ENCODE data around the gene MAML1.

MAML1 gene

DNA sequence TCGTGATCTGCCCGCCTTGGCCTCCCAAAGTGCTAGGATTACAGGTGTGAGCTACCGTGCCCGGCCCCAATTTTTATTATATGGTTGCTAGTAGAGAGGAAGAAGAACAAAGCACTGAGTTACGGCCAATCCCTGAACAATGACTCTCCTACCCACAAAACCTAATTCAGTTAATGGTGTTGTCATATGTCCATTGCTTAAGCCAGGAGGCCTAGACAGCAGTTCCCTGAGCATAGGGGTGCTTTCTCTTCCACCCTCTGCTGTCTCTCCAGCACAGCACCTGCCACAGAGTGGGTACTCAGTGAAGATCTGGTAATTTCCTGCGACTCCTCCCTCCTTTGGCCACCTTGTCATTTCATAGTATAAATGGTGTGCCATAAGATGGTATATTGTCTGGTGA is 39.7 kb downstream of the MAML1 start:
- TF ChIP-seq, protein P1, sequence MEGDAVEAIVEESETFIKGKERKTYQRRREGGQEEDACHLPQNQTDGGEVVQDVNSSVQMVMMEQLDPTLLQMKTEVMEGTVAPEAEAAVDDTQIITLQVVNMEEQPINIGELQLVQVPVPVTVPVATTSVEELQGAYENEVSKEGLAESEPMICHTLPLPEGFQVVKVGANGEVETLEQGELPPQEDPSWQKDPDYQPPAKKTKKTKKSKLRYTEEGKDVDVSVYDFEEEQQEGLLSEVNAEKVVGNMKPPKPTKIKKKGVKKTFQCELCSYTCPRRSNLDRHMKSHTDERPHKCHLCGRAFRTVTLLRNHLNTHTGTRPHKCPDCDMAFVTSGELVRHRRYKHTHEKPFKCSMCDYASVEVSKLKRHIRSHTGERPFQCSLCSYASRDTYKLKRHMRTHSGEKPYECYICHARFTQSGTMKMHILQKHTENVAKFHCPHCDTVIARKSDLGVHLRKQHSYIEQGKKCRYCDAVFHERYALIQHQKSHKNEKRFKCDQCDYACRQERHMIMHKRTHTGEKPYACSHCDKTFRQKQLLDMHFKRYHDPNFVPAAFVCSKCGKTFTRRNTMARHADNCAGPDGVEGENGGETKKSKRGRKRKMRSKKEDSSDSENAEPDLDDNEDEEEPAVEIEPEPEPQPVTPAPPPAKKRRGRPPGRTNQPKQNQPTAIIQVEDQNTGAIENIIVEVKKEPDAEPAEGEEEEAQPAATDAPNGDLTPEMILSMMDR (IDR thresholded peaks at IDR 0.05; ENCODE audit: borderline replicate concordance, extremely low read depth, low read length, poor library complexity, severe bottlenecking), result no peak
- no peak for TF ChIP-seq EZH2 (IDR thresholded peaks at IDR 0.05; ENCODE audit: borderline replicate concordance, low read depth, low read length, severe bottlenecking)
- no peak overlapping the region for H3K4me3 ChIP-seq (ENCODE audit: low read depth in 1 of 2, low read length in 2 of 2)
- ATAC-seq (ENCODE audit: insufficient read depth, low read depth) (no peak), DNase-seq (no peak)
- H3K27me3 ChIP-seq (ENCODE audit: insufficient read depth, low read length, poor library complexity), result no peaks in the 10 kb centered on the region
- H3K4me1 ChIP-seq (ENCODE audit: insufficient read depth, low read length), result no peaks in the 10 kb centered on the region
- no peak overlapping the region for H3K4me2 ChIP-seq (ENCODE audit: insufficient read depth, low read length)
- H2AFZ ChIP-seq (ENCODE audit: low read depth, low read length), result no peak overlapping the region
- peaks cover 12% of the 10 kb centered on the region for H4K20me1 ChIP-seq (ENCODE audit: insufficient read depth, low read length)
- H3K27ac ChIP-seq (ENCODE audit: low read length), result no peak overlapping the region
- no peak overlapping the region for H3K9ac ChIP-seq (ENCODE audit: low read depth, low read length)
- peaks cover 96% of the 10 kb centered on the region for H3K36me3 ChIP-seq (ENCODE audit: insufficient read depth, low read length)
- H3K79me2 ChIP-seq (ENCODE audit: insufficient read depth, low read length), result peaks cover 6% of the 10 kb centered on the region
- H3K9me3 ChIP-seq (ENCODE audit: insufficient read depth, low read length, severe bottlenecking), result no peaks in the 10 kb centered on the region

DNA sequence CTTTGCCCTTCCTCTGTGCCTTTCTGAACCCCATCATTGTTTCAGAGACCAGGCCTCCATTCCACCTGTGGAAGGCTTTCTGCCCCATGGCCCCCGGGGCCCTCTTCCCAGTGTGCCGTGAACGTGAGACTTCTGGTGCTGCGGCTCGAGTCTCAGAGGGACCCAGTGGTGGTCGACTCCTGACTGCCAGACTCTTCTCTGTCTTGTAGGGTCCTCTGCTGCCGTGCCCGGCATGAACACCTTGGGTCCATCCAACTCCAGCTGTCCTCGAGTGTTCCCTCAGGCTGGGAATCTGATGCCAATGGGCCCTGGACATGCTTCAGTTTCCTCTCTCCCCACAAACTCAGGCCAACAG is 41.0 kb downstream of the MAML1 start:
- peaks cover 8% of the 10 kb centered on the region for H4K20me1 ChIP-seq (ENCODE audit: insufficient read depth, low read length)
- no peak for DNase-seq

DNA sequence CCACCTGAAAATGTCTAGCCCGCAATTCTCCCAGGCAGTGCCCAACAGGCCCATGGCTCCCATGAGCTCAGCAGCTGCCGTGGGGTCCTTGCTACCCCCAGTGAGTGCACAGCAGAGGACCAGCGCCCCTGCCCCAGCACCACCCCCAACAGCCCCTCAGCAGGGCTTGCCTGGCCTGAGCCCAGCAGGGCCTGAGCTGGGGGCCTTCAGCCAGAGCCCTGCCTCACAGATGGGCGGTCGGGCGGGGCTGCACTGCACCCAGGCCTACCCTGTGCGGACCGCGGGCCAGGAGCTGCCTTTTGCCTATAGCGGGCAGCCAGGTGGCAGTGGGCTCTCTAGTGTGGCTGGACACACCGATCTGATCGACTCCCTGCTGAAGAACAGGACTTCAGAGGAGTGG is 41.8 kb downstream of the MAML1 start:
- no peak for TF ChIP-seq EZH2 (IDR thresholded peaks at IDR 0.05; ENCODE audit: borderline replicate concordance, low read depth, low read length, severe bottlenecking)
- TF ChIP-seq, protein P1 (IDR thresholded peaks at IDR 0.05; ENCODE audit: borderline replicate concordance, extremely low read depth, low read length, poor library complexity, severe bottlenecking), result no peak
- no peak for DNase-seq
- no peak for ATAC-seq (ENCODE audit: insufficient read depth, low read depth)
- H3K79me2 ChIP-seq (ENCODE audit: insufficient read depth, low read length), result no peaks in the 10 kb centered on the region
- H3K9ac ChIP-seq (ENCODE audit: low read depth, low read length), result no peak overlapping the region
- peaks cover 96% of the 10 kb centered on the region for H3K36me3 ChIP-seq (ENCODE audit: insufficient read depth, low read length)
- no peak overlapping the region for H3K27ac ChIP-seq (ENCODE audit: low read length)
- no peaks in the 10 kb centered on the region for H3K4me1 ChIP-seq (ENCODE audit: insufficient read depth, low read length)
- no peak overlapping the region for H3K4me3 ChIP-seq (ENCODE audit: low read depth in 1 of 2, low read length in 2 of 2)
- H2AFZ ChIP-seq (ENCODE audit: low read depth, low read length), result no peak overlapping the region
- H3K4me2 ChIP-seq (ENCODE audit: insufficient read depth, low read length), result no peak overlapping the region
- H4K20me1 ChIP-seq (ENCODE audit: insufficient read depth, low read length), result peaks cover 11% of the 10 kb centered on the region
- H3K9me3 ChIP-seq (ENCODE audit: insufficient read depth, low read length, severe bottlenecking), result no peaks in the 10 kb centered on the region
- H3K27me3 ChIP-seq (ENCODE audit: insufficient read depth, low read length, poor library complexity), result no peaks in the 10 kb centered on the region

More for the DNA sequence above, 41.0 kb downstream of the MAML1 start:
- peaks cover 97% of the 10 kb centered on the region for H3K36me3 ChIP-seq (ENCODE audit: insufficient read depth, low read length)
- H3K79me2 ChIP-seq (ENCODE audit: insufficient read depth, low read length), result no peaks in the 10 kb centered on the region
- no peak overlapping the region for H3K9ac ChIP-seq (ENCODE audit: low read depth, low read length)
- H3K4me3 ChIP-seq (ENCODE audit: low read depth in 1 of 2, low read length in 2 of 2), result no peak overlapping the region
- no peaks in the 10 kb centered on the region for H3K4me1 ChIP-seq (ENCODE audit: insufficient read depth, low read length)
- no peak for TF ChIP-seq EZH2 (IDR thresholded peaks at IDR 0.05; ENCODE audit: borderline replicate concordance, low read depth, low read length, severe bottlenecking)
- TF ChIP-seq, protein P1 (IDR thresholded peaks at IDR 0.05; ENCODE audit: borderline replicate concordance, extremely low read depth, low read length, poor library complexity, severe bottlenecking), result no peak
- H3K27ac ChIP-seq (ENCODE audit: low read length), result no peak overlapping the region
- no peak overlapping the region for H2AFZ ChIP-seq (ENCODE audit: low read depth, low read length)
- H3K4me2 ChIP-seq (ENCODE audit: insufficient read depth, low read length), result no peak overlapping the region
- no peak for ATAC-seq (ENCODE audit: insufficient read depth, low read depth)
- H3K9me3 ChIP-seq (ENCODE audit: insufficient read depth, low read length, severe bottlenecking), result no peaks in the 10 kb centered on the region
- no peaks in the 10 kb centered on the region for H3K27me3 ChIP-seq (ENCODE audit: insufficient read depth, low read length, poor library complexity)

DNA sequence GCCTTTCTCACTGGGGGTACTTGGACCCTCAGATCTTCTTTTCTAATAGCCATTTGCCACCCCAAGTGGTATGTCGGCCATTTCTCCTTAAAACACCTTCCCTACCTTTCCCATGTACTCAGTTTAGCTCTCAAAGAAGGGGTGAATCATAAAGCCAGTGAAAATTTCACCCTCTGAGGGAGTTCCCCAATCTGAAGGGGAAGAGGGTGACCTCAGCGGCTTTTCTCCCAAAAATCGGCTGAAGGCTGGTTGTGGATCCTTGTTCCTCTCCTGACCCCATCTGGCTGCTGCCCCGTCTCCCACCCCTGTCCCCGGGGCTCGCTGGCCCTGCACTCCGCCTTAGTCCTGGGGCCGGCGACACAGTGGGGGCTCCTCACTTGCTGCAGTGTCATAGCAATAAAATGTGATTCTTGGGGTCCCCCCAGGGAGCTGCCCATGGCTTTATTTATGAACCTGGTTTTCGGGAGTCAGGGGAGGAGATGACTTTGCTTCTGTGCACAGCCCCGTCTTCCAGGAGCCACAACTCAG is 43.9 kb downstream of the MAML1 start:
- Histone ChIP-seq H4K20me1 (ENCODE audit: insufficient read depth, low read length) (peaks cover 17% of the 10 kb centered on the region), H3K4me2 (ENCODE audit: insufficient read depth, low read length) (no peak overlapping the region), H3K79me2 (ENCODE audit: insufficient read depth, low read length) (no peaks in the 10 kb centered on the region), H3K4me3 (ENCODE audit: low read depth in 1 of 2, low read length in 2 of 2) (no peak overlapping the region), H3K4me1 (ENCODE audit: insufficient read depth, low read length) (no peaks in the 10 kb centered on the region), H3K27me3 (ENCODE audit: insufficient read depth, low read length, poor library complexity) (no peaks in the 10 kb centered on the region), H2AFZ (ENCODE audit: low read depth, low read length) (no peak overlapping the region), H3K27ac (ENCODE audit: low read length) (no peak overlapping the region), H3K36me3 (ENCODE audit: insufficient read depth, low read length) (peaks cover 89% of the 10 kb centered on the region), H3K9me3 (ENCODE audit: insufficient read depth, low read length, severe bottlenecking) (no peaks in the 10 kb centered on the region), H3K9ac (ENCODE audit: low read depth, low read length) (no peak overlapping the region)
- no peak for DNase-seq
- no peak for TF ChIP-seq EZH2 (IDR thresholded peaks at IDR 0.05; ENCODE audit: borderline replicate concordance, low read depth, low read length, severe bottlenecking)
- TF ChIP-seq, protein P1 (IDR thresholded peaks at IDR 0.05; ENCODE audit: borderline replicate concordance, extremely low read depth, low read length, poor library complexity, severe bottlenecking), result no peak
- ATAC-seq (ENCODE audit: insufficient read depth, low read depth), result no peak
